GM23338 (cell line): ENCODE data around the gene TMEM187. TPM values are rescaled to one million over a fixed set of nuclear protein-coding genes. Genes with fewer than 3 reads are reported as not detected.

Experiments
- ATAC-seq: fragments of 200-7000 bp; cut with Tn5 transposase; 3 replicates; pipeline ENCODE4 v1.9.1; 2020
- DNase-seq: peaks from one replicate; pipeline ENCODE4 v3.0.0-alpha.2; 2015; ENCODE audit warnings: low spot score
- H2AFZ ChIP-seq: fragments of 200-600 bp; sonication (generic); 2 replicates; pipeline ENCODE4 v1.8.0; 2016; ENCODE audit warnings: antibody characterized with exemption, mild to moderate bottlenecking, moderate library complexity
- H3F3A ChIP-seq: fragments of 200-600 bp; sonication (generic); replicated peaks from 2 replicates; pipeline ENCODE4 v1.8.0; 2017; ENCODE audit warnings: antibody characterized with exemption, mixed run types, low read depth
- H3K27ac ChIP-seq: fragments of 200-600 bp; sonication (generic); 2 replicates; pipeline ENCODE4 v1.6.1; 2016; ENCODE audit warnings: low read depth
- H3K27me3 ChIP-seq: fragments of 200-600 bp; sonication (generic); 2 replicates; pipeline ENCODE4 v1.8.0; 2016; ENCODE audit warnings: mild to moderate bottlenecking, mixed run types, moderate library complexity; ENCODE audit not compliant: insufficient read depth
- H3K36me3 ChIP-seq: fragments of 200-600 bp; sonication (generic); 2 replicates; pipeline ENCODE4 v1.8.0; 2016; ENCODE audit warnings: mild to moderate bottlenecking; ENCODE audit not compliant: insufficient read depth
- H3K4me1 ChIP-seq: fragments of 200-600 bp; sonication (generic); 2 replicates; pipeline ENCODE4 v1.8.0; 2016; ENCODE audit warnings: mild to moderate bottlenecking, moderate library complexity; ENCODE audit not compliant: insufficient read depth
- H3K4me2 ChIP-seq: fragments of 200-600 bp; sonication (generic); 2 replicates; pipeline ENCODE4 v1.7.1; 2017; ENCODE audit warnings: mixed run types
- H3K4me3 ChIP-seq: fragments of 200-600 bp; sonication (generic); 2 replicates; pipeline ENCODE4 v1.6.1; 2016; ENCODE audit warnings: mixed run types
- H3K79me2 ChIP-seq: fragments of 200-600 bp; sonication (generic); replicated peaks from 2 replicates; pipeline ENCODE4 v1.8.0; 2017; ENCODE audit warnings: mild to moderate bottlenecking; ENCODE audit not compliant: insufficient read depth
- H3K9me2 ChIP-seq: fragments of 200-600 bp; sonication (generic); 2 replicates; pipeline ENCODE4 v1.8.0; 2017; ENCODE audit not compliant: insufficient read depth
- H4K20me1 ChIP-seq: fragments of 200-600 bp; sonication (generic); replicated peaks from 2 replicates; pipeline ENCODE4 v1.8.0; 2017; ENCODE audit warnings: mild to moderate bottlenecking; ENCODE audit not compliant: insufficient read depth
- H3K27ac Mint-ChIP-seq: 2 replicates; pipeline ENCODE4 v1.8.0; 2020; ENCODE audit warnings: inconsistent platforms, mild to moderate bottlenecking, moderate library complexity, mixed read lengths
- H3K27me3 Mint-ChIP-seq: 3 replicates; pipeline ENCODE4 v1.8.0; 2022; ENCODE audit warnings: low read depth, mild to moderate bottlenecking, moderate library complexity, mixed read lengths, inconsistent platforms; ENCODE audit not compliant: insufficient read depth, poor library complexity
- H3K36me3 Mint-ChIP-seq: 3 replicates; pipeline ENCODE4 v1.8.0; 2021; ENCODE audit warnings: low read depth, mild to moderate bottlenecking, inconsistent platforms, moderate library complexity, mixed read lengths
- H3K4me1 Mint-ChIP-seq: 3 replicates; pipeline ENCODE4 v1.8.0; 2020; ENCODE audit warnings: mild to moderate bottlenecking, inconsistent platforms, mixed read lengths
- H3K4me3 Mint-ChIP-seq: 3 replicates; pipeline ENCODE4 v1.8.0; 2021; ENCODE audit warnings: moderate library complexity, mild to moderate bottlenecking, inconsistent platforms, mixed read lengths
- H3K9me3 Mint-ChIP-seq: 3 replicates; pipeline ENCODE4 v1.8.0; 2020; ENCODE audit warnings: moderate library complexity, mild to moderate bottlenecking, inconsistent platforms, mixed read lengths
- CREB1 ChIP-seq: fragments of 250-450 bp; sonication (Bioruptor Pico); IDR thresholded peaks from 2 replicates; pipeline ENCODE4 v1.5.0; 2020; ENCODE audit warnings: low read depth, mild to moderate bottlenecking, moderate library complexity
- JUNB ChIP-seq: IDR thresholded peaks from one replicate; pipeline ENCODE4 v1.6.1; 2016; ENCODE audit warnings: antibody characterized with exemption; ENCODE audit not compliant: unreplicated experiment
- NANOG ChIP-seq: IDR thresholded peaks from 2 replicates; pipeline ENCODE4 v1.6.1; 2016; ENCODE audit warnings: antibody characterized with exemption, borderline replicate concordance
- POLR2AphosphoS5 ChIP-seq: IDR thresholded peaks from 2 replicates; pipeline ENCODE4 v1.6.1; 2016; ENCODE audit warnings: antibody characterized with exemption, low read depth
- ZNF114 ChIP-seq: fragments of 250-450 bp; sonication (Bioruptor Pico); IDR thresholded peaks from 2 replicates; pipeline ENCODE4 v1.5.0; 2020; ENCODE audit warnings: mild to moderate bottlenecking, moderate library complexity
- polyA plus RNA-seq: library from polyadenylated mRNA; unstranded; fragments of >200 nt; fragmentation: Nextera tagmentation; extraction: Ambion mirVana; gene quantifications from 2 replicates; pipeline ENCODE4 v1.2.1, GENCODE V29; 2016
- total RNA-seq: library from RNA; depleted of rRNA; stranded (reverse); fragments of >200 nt; shearing (Covaris generic); gene quantifications from 2 replicates; pipeline ENCODE4 v1.2.3, GENCODE V29; 2014
- TF ChIP-seq, protein P1 (sequence below), 2 experiments: fragments of 200-600 bp in 1 of 2; sonication (generic) in 1 of 2; conservative IDR thresholded peaks; 2 replicates each; pipeline versions ENCODE4 v1.5.1 to v1.6.1; 2016 to 2017; ENCODE audit warnings: antibody characterized with exemption in 2 of 2, low read depth in 2 of 2, mild to moderate bottlenecking in 2 of 2, moderate library complexity in 1 of 2
- TF ChIP-seq, protein P2 (sequence below): fragments of 250-450 bp; sonication (Bioruptor Pico); IDR thresholded peaks from 2 replicates; pipeline ENCODE4 v1.5.0; 2020; ENCODE audit warnings: mild to moderate bottlenecking, moderate library complexity
- TF ChIP-seq, protein P3 (sequence below): IDR thresholded peaks from one replicate; pipeline ENCODE4 v1.6.1; 2018; ENCODE audit warnings: antibody characterized with exemption; ENCODE audit not compliant: unreplicated experiment

TMEM187 gene
- total and polyA plus RNA-seq, 2 experiments from 2014 or later = 2.5 to 4.4 TPM

DNA sequence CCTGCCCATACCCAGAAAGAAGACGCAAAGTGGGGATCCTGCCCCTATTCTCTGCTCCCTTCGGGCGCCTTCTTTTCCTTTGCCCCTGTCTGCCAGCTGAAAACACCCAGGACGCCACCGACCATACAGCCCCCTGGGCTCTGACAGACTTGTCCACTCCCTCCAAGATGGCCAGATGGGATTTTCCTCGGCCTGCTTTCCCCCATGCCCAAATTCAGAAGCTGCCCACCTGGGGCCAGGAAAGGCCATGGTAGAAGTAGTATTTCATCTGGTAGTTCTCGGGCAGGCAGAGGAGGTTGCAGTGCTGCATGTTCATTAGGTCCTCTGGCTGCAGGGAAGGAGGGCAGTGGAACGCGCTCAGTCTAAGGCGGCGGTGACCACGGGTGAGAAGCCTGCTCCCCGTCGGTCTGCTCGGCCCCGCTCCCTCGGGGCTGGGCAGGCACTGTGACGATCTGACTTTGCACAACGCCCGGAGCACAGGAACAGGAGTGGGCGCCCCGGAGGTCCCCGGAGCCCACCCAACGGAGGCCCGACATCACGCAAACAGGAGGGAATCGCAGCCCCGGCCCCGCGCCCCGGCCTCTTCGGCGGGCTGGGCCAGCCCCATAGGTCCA is 38.3 kb upstream of the TMEM187 start:
- no peak for TF ChIP-seq ZNF114 (CRISPR knock-in tag)
- TF ChIP-seq NANOG = no peak
- TF ChIP-seq, protein P1, sequence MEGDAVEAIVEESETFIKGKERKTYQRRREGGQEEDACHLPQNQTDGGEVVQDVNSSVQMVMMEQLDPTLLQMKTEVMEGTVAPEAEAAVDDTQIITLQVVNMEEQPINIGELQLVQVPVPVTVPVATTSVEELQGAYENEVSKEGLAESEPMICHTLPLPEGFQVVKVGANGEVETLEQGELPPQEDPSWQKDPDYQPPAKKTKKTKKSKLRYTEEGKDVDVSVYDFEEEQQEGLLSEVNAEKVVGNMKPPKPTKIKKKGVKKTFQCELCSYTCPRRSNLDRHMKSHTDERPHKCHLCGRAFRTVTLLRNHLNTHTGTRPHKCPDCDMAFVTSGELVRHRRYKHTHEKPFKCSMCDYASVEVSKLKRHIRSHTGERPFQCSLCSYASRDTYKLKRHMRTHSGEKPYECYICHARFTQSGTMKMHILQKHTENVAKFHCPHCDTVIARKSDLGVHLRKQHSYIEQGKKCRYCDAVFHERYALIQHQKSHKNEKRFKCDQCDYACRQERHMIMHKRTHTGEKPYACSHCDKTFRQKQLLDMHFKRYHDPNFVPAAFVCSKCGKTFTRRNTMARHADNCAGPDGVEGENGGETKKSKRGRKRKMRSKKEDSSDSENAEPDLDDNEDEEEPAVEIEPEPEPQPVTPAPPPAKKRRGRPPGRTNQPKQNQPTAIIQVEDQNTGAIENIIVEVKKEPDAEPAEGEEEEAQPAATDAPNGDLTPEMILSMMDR (conservative IDR thresholded peaks at IDR 0.05; ENCODE audit: low read depth in 2 of 2) = no peak
- TF ChIP-seq, protein P2, sequence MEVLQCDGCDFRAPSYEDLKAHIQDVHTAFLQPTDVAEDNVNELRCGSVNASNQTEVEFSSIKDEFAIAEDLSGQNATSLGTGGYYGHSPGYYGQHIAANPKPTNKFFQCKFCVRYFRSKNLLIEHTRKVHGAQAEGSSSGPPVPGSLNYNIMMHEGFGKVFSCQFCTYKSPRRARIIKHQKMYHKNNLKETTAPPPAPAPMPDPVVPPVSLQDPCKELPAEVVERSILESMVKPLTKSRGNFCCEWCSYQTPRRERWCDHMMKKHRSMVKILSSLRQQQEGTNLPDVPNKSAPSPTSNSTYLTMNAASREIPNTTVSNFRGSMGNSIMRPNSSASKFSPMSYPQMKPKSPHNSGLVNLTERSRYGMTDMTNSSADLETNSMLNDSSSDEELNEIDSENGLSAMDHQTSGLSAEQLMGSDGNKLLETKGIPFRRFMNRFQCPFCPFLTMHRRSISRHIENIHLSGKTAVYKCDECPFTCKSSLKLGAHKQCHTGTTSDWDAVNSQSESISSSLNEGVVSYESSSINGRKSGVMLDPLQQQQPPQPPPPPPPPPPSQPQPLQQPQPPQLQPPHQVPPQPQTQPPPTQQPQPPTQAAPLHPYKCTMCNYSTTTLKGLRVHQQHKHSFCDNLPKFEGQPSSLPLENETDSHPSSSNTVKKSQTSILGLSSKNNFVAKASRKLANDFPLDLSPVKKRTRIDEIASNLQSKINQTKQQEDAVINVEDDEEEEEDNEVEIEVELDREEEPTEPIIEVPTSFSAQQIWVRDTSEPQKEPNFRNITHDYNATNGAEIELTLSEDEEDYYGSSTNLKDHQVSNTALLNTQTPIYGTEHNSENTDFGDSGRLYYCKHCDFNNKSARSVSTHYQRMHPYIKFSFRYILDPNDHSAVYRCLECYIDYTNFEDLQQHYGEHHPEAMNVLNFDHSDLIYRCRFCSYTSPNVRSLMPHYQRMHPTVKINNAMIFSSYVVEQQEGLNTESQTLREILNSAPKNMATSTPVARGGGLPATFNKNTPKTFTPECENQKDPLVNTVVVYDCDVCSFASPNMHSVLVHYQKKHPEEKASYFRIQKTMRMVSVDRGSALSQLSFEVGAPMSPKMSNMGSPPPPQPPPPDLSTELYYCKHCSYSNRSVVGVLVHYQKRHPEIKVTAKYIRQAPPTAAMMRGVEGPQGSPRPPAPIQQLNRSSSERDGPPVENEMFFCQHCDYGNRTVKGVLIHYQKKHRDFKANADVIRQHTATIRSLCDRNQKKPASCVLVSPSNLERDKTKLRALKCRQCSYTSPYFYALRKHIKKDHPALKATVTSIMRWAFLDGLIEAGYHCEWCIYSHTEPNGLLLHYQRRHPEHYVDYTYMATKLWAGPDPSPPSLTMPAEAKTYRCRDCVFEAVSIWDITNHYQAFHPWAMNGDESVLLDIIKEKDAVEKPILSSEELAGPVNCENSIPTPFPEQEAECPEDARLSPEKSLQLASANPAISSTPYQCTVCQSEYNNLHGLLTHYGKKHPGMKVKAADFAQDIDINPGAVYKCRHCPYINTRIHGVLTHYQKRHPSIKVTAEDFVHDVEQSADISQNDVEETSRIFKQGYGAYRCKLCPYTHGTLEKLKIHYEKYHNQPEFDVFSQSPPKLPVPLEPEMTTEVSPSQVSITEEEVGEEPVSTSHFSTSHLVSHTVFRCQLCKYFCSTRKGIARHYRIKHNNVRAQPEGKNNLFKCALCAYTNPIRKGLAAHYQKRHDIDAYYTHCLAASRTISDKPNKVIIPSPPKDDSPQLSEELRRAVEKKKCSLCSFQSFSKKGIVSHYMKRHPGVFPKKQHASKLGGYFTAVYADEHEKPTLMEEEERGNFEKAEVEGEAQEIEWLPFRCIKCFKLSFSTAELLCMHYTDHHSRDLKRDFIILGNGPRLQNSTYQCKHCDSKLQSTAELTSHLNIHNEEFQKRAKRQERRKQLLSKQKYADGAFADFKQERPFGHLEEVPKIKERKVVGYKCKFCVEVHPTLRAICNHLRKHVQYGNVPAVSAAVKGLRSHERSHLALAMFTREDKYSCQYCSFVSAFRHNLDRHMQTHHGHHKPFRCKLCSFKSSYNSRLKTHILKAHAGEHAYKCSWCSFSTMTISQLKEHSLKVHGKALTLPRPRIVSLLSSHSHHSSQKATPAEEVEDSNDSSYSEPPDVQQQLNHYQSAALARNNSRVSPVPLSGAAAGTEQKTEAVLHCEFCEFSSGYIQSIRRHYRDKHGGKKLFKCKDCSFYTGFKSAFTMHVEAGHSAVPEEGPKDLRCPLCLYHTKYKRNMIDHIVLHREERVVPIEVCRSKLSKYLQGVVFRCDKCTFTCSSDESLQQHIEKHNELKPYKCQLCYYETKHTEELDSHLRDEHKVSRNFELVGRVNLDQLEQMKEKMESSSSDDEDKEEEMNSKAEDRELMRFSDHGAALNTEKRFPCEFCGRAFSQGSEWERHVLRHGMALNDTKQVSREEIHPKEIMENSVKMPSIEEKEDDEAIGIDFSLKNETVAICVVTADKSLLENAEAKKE (CRISPR knock-in tag) = no peak
- TF ChIP-seq JUNB = no peak
- no peak for TF ChIP-seq CREB1 (CRISPR knock-in tag)
- TF ChIP-seq POLR2AphosphoS5 = no peak
- TF ChIP-seq, protein P3, sequence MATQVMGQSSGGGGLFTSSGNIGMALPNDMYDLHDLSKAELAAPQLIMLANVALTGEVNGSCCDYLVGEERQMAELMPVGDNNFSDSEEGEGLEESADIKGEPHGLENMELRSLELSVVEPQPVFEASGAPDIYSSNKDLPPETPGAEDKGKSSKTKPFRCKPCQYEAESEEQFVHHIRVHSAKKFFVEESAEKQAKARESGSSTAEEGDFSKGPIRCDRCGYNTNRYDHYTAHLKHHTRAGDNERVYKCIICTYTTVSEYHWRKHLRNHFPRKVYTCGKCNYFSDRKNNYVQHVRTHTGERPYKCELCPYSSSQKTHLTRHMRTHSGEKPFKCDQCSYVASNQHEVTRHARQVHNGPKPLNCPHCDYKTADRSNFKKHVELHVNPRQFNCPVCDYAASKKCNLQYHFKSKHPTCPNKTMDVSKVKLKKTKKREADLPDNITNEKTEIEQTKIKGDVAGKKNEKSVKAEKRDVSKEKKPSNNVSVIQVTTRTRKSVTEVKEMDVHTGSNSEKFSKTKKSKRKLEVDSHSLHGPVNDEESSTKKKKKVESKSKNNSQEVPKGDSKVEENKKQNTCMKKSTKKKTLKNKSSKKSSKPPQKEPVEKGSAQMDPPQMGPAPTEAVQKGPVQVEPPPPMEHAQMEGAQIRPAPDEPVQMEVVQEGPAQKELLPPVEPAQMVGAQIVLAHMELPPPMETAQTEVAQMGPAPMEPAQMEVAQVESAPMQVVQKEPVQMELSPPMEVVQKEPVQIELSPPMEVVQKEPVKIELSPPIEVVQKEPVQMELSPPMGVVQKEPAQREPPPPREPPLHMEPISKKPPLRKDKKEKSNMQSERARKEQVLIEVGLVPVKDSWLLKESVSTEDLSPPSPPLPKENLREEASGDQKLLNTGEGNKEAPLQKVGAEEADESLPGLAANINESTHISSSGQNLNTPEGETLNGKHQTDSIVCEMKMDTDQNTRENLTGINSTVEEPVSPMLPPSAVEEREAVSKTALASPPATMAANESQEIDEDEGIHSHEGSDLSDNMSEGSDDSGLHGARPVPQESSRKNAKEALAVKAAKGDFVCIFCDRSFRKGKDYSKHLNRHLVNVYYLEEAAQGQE = no peak
- peaks cover 7% of the 10 kb centered on the region; the same call in 2 of the 3 replicates for H3K4me1 Mint-ChIP-seq
- no peaks in the 10 kb centered on the region for H3K9me3 Mint-ChIP-seq
- ATAC-seq = no peak
- Histone ChIP-seq H3K79me2 (peaks cover 12% of the 10 kb centered on the region), H3K36me3 (no peaks in the 10 kb centered on the region), H3K4me1 (no peaks in the 10 kb centered on the region; the same call in 1 of the 2 replicates), H3K9me2 (no peaks in the 10 kb centered on the region), H4K20me1 (no peaks in the 10 kb centered on the region; the same call in 1 of the 2 replicates), H3K4me3 (peak overlapping the region; percentile 68), H2AFZ (no peak overlapping the region), H3F3A (0 out of 2 replicates have a peak, but pooled peaks cover 2% of the 10 kb centered on the region), H3K4me2 (peak overlapping the region; percentile 80), H3K27ac (no peak overlapping the region), H3K27me3 (no peaks in the 10 kb centered on the region)
- H3K36me3 Mint-ChIP-seq = peaks cover 27% of the 10 kb centered on the region
- H3K27me3 Mint-ChIP-seq = peaks cover 5% of the 10 kb centered on the region
- no peak overlapping the region for H3K27ac Mint-ChIP-seq
- H3K4me3 Mint-ChIP-seq = peak overlapping the region; percentile 86
- no peak for DNase-seq
